Panc1 (cell line): ENCODE results near the gene AOAH. TPM values are rescaled to one million over a fixed set of nuclear protein-coding genes. Genes with fewer than 3 reads are reported as not detected.

Source experiments
- ATAC-seq: fragments of 200-7000 bp; cut with Tn5 transposase; 2 replicates; pipeline ENCODE4 v1.9.1; 2020; ENCODE audit warnings: mild to moderate bottlenecking, moderate library complexity
- BruUV-seq: library from RNA; stranded (reverse); fragments of 400-500 nt; replicated peaks from 2 replicates; lab custom pipeline; 2021; lab: Mats Ljungman, UMichigan
- CTCF ChIA-PET: fragments of 300-600 bp; sonication (Branson Sonifier 250); formaldehyde crosslinking; loops from one replicate; lab custom pipeline; 2022; ENCODE audit warnings: antibody characterized with exemption; lab: Charles Lee
- POLR2A ChIA-PET: fragments of 300-600 bp; sonication (Branson Sonifier 250); formaldehyde crosslinking; loops from one replicate; lab custom pipeline; 2022; ENCODE audit warnings: antibody characterized with exemption; lab: Charles Lee
- DNase-seq: peaks from one replicate; pipeline ENCODE4 v3.0.0-alpha.2; 2010; ENCODE audit warnings: low read depth, low spot score
- H3K27ac ChIP-seq: 2 replicates; pipeline ENCODE4 v1.5.1; 2011; ENCODE audit warnings: mild to moderate bottlenecking, low read length, inconsistent platforms
- H3K27me3 ChIP-seq: fragments of 200-500 bp; sonication (Bioruptor generic); 2 replicates; pipeline ENCODE4 v1.6.0; 2014; ENCODE audit warnings: low read length, inconsistent platforms; ENCODE audit not compliant: control insufficient read depth, insufficient read depth
- H3K36me3 ChIP-seq: fragments of 200-500 bp; sonication (Bioruptor generic); 2 replicates; pipeline ENCODE4 v1.5.1; 2014; ENCODE audit warnings: inconsistent platforms, mild to moderate bottlenecking, low read length, moderate library complexity; ENCODE audit not compliant: control insufficient read depth, insufficient read depth
- H3K4me1 ChIP-seq: 2 replicates; pipeline ENCODE4 v1.5.1; 2011; ENCODE audit warnings: inconsistent platforms, mild to moderate bottlenecking, low read length, moderate library complexity; ENCODE audit not compliant: control insufficient read depth, insufficient read depth
- H3K4me3 ChIP-seq, 2 experiments: 2 replicates each; pipeline ENCODE4 v1.5.1; 2011 to 2012; ENCODE audit warnings: low read depth in 2 of 2, low read length in 2 of 2, mild to moderate bottlenecking in 2 of 2, inconsistent platforms in 1 of 2, moderate library complexity in 1 of 2
- H3K9me3 ChIP-seq: fragments of 200-500 bp; sonication (Bioruptor generic); 2 replicates; pipeline ENCODE4 v1.5.1; 2014; ENCODE audit warnings: low read depth, mild to moderate bottlenecking, inconsistent platforms, low read length, moderate library complexity; ENCODE audit not compliant: control insufficient read depth, insufficient read depth
- POLR2AphosphoS5 ChIP-seq: IDR thresholded peaks from 2 replicates; pipeline ENCODE4 v1.6.1; 2012; ENCODE audit warnings: mild to moderate bottlenecking, low read depth, low read length, moderate library complexity
- SIN3A ChIP-seq: IDR thresholded peaks from 2 replicates; pipeline ENCODE4 v1.6.1; 2012; ENCODE audit warnings: low read depth, mild to moderate bottlenecking, low read length, moderate library complexity, borderline replicate concordance; ENCODE audit not compliant: insufficient read depth
- TCF7L2 ChIP-seq: IDR thresholded peaks from 2 replicates; pipeline ENCODE4 v1.6.1; 2011; ENCODE audit warnings: mild to moderate bottlenecking, low read depth, low read length, inconsistent platforms
- in situ Hi-C: cut with HindIII; loops from 2 replicates; pipeline ENCODE4 v1.10.0; 2016; ENCODE audit warnings: low sequenced_read_pairs, low pct_unique_long_range_greater_than_20kb
- intact Hi-C: fragments of 100-400 bp; cut with micrococcal nuclease; formaldehyde crosslinking; loops from one replicate; pipeline ENCODE4 v1.10.0; 2022; ENCODE audit not compliant: unreplicated experiment
- total RNA-seq: library from RNA; stranded (reverse); gene quantifications from one replicate; pipeline ENCODE4 v1.2.1, GENCODE V29; 2021; ENCODE audit not compliant: unreplicated experiment
- TF ChIP-seq, protein P1 (sequence below), 2 experiments: IDR thresholded peaks; 2 replicates each; pipeline ENCODE4 v1.6.1; 2011 to 2012; ENCODE audit warnings: low read depth in 2 of 2, control low read depth in 1 of 2, low read length in 1 of 2, mild to moderate bottlenecking in 1 of 2, moderate library complexity in 1 of 2; ENCODE audit not compliant: insufficient read depth in 1 of 2
- TF ChIP-seq, protein P2 (sequence below): fragments of 450-650 bp; IDR thresholded peaks from 2 replicates; pipeline ENCODE4 v1.5.1; 2017; ENCODE audit warnings: mild to moderate bottlenecking

AOAH gene
- total RNA-seq, 1 experiment from 2014 or later: 0.31 TPM

- no peak for DNase-seq
- no TSS peak for BruUV-seq
- no peaks in the 10 kb centered on the region for H3K9me3 ChIP-seq
- H3K27me3 ChIP-seq: no peaks in the 10 kb centered on the region
- in situ Hi-C loops (no loop called here), intact Hi-C loops (no loop called here)
- H3K4me1 ChIP-seq: 0 out of 2 replicates have a peak, but pooled peaks cover 9% of the 10 kb centered on the region
- ATAC-seq: peak; percentile 77
- peak overlapping the region; percentile 55; the same call in 1 of the 2 replicates for H3K27ac ChIP-seq
- no peaks in the 10 kb centered on the region for H3K36me3 ChIP-seq
- ChIA-PET CTCF (interaction anchor here (0.6 kb wide), 1 partner anchor 137 kb away, joined by 3 read pairs; no protein-coding TSS in a partner anchor), POLR2A (interaction anchor here (0.6 kb wide), 1 partner anchor 645 kb away, joined by 3 read pairs; no protein-coding TSS in a partner anchor)
- TF ChIP-seq TCF7L2 (no peak), SIN3A (no peak), POLR2AphosphoS5 (no peak)
- TF ChIP-seq, protein P1, sequence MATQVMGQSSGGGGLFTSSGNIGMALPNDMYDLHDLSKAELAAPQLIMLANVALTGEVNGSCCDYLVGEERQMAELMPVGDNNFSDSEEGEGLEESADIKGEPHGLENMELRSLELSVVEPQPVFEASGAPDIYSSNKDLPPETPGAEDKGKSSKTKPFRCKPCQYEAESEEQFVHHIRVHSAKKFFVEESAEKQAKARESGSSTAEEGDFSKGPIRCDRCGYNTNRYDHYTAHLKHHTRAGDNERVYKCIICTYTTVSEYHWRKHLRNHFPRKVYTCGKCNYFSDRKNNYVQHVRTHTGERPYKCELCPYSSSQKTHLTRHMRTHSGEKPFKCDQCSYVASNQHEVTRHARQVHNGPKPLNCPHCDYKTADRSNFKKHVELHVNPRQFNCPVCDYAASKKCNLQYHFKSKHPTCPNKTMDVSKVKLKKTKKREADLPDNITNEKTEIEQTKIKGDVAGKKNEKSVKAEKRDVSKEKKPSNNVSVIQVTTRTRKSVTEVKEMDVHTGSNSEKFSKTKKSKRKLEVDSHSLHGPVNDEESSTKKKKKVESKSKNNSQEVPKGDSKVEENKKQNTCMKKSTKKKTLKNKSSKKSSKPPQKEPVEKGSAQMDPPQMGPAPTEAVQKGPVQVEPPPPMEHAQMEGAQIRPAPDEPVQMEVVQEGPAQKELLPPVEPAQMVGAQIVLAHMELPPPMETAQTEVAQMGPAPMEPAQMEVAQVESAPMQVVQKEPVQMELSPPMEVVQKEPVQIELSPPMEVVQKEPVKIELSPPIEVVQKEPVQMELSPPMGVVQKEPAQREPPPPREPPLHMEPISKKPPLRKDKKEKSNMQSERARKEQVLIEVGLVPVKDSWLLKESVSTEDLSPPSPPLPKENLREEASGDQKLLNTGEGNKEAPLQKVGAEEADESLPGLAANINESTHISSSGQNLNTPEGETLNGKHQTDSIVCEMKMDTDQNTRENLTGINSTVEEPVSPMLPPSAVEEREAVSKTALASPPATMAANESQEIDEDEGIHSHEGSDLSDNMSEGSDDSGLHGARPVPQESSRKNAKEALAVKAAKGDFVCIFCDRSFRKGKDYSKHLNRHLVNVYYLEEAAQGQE (IDR thresholded peaks at IDR 0.05; ENCODE audit: insufficient read depth in 1 of 2, low read depth in 2 of 2, low read length in 1 of 2): no peak
- TF ChIP-seq, protein P2, sequence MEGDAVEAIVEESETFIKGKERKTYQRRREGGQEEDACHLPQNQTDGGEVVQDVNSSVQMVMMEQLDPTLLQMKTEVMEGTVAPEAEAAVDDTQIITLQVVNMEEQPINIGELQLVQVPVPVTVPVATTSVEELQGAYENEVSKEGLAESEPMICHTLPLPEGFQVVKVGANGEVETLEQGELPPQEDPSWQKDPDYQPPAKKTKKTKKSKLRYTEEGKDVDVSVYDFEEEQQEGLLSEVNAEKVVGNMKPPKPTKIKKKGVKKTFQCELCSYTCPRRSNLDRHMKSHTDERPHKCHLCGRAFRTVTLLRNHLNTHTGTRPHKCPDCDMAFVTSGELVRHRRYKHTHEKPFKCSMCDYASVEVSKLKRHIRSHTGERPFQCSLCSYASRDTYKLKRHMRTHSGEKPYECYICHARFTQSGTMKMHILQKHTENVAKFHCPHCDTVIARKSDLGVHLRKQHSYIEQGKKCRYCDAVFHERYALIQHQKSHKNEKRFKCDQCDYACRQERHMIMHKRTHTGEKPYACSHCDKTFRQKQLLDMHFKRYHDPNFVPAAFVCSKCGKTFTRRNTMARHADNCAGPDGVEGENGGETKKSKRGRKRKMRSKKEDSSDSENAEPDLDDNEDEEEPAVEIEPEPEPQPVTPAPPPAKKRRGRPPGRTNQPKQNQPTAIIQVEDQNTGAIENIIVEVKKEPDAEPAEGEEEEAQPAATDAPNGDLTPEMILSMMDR: no peak
- no peak overlapping the region for H3K4me3 ChIP-seq
These were observed 188.2 kb downstream of the AOAH start for GRCh38 chr7:36535866-36536664.

GRCh38 chr7:36533717-36534116, 190.6 kb downstream of the AOAH start:
- no peak overlapping the region for H3K4me3 ChIP-seq
- intact Hi-C loops (no loop called here), in situ Hi-C loops (no loop called here)
- 0 out of 2 replicates have a peak, but pooled peaks cover 9% of the 10 kb centered on the region for H3K4me1 ChIP-seq
- DNase-seq (no peak), ATAC-seq (no peak)
- CTCF ChIA-PET: no interaction called here
- TF ChIP-seq, protein P1 (IDR thresholded peaks at IDR 0.05; ENCODE audit: insufficient read depth in 1 of 2, low read depth in 2 of 2, low read length in 1 of 2): no peak
- TF ChIP-seq SIN3A (no peak), POLR2AphosphoS5 (no peak), TCF7L2 (no peak)
- TF ChIP-seq, protein P2: no peak
- H3K9me3 ChIP-seq: no peaks in the 10 kb centered on the region
- BruUV-seq: no TSS peak
- no peaks in the 10 kb centered on the region for H3K36me3 ChIP-seq
- POLR2A ChIA-PET: no interaction called here
- H3K27me3 ChIP-seq: no peaks in the 10 kb centered on the region
- no peak overlapping the region for H3K27ac ChIP-seq
